ENCODE data around the gene LMOD1. TPM values are rescaled to one million over a fixed set of nuclear protein-coding genes. Genes with fewer than 3 reads are reported as not detected.

The LMOD1 gene
- total RNA-seq, 1 donor from 2014 or later: 24.2 TPM

- ATAC-seq (peak; percentile 18 to 71), DNase-seq (no peak)
- TF ChIP-seq CTCF (IDR thresholded peaks at IDR 0.05): no peak
- Histone ChIP-seq H3K36me3 (no peaks in the 10 kb centered on the region), H3K27ac (no peak overlapping the region), H3K9me3 (no peaks in the 10 kb centered on the region), H3K4me1 (peaks cover 21% of the 10 kb centered on the region), H3K27me3 (ENCODE audit: low read depth) (no peaks in the 10 kb centered on the region), H3K4me3 (no peak overlapping the region)
- intact Hi-C loops (cut with DNase I): no loop called here
These were observed 63.6 kb downstream of the LMOD1 start for GRCh38 chr1:201882665-201883132.

- Histone ChIP-seq H3K4me3 (no peak overlapping the region), H3K36me3 (no peaks in the 10 kb centered on the region), H3K27ac (no peak overlapping the region), H3K27me3 (ENCODE audit: low read depth) (no peaks in the 10 kb centered on the region), H3K4me1 (peaks cover 21% of the 10 kb centered on the region), H3K9me3 (no peaks in the 10 kb centered on the region)
- ATAC-seq (no peak), DNase-seq (no peak)
- TF ChIP-seq CTCF (IDR thresholded peaks at IDR 0.05): no peak
- intact Hi-C loops (cut with DNase I): no loop called here
These were observed 64.7 kb downstream of the LMOD1 start for GRCh38 chr1:201881617-201882016.

- peaks cover 4% of the 10 kb centered on the region for H3K36me3 ChIP-seq
- intact Hi-C loops (cut with DNase I): no loop called here
- H3K4me1 ChIP-seq: peaks cover 21% of the 10 kb centered on the region
- no peak for ATAC-seq
- H3K9me3 ChIP-seq: no peaks in the 10 kb centered on the region
- TF ChIP-seq CTCF (IDR thresholded peaks at IDR 0.05): no peak
- H3K27ac ChIP-seq: no peak overlapping the region
- no peak overlapping the region for H3K4me3 ChIP-seq
- no peak for DNase-seq
- H3K27me3 ChIP-seq (ENCODE audit: low read depth): no peaks in the 10 kb centered on the region
These were observed 65.3 kb downstream of the LMOD1 start for GRCh38 chr1:201880928-201881571.

GRCh38 chr1:201877877-201878401 lies 68.4 kb downstream of the LMOD1 start:
- DNase-seq (no peak), ATAC-seq (peak; percentile 66)
- no peak overlapping the region for H3K27ac ChIP-seq
- no peaks in the 10 kb centered on the region for H3K4me1 ChIP-seq
- peak; percentile 55 for TF ChIP-seq CTCF (IDR thresholded peaks at IDR 0.05)
- H3K4me3 ChIP-seq: no peak overlapping the region
- no peaks in the 10 kb centered on the region for H3K27me3 ChIP-seq (ENCODE audit: low read depth)
- intact Hi-C loops (cut with DNase I): no loop called here
- H3K36me3 ChIP-seq: peaks cover 34% of the 10 kb centered on the region
- H3K9me3 ChIP-seq: no peaks in the 10 kb centered on the region

GRCh38 chr1:201876148-201876818 lies 70.1 kb downstream of the LMOD1 start:
- DNase-seq (no peak), ATAC-seq (no peak)
- no peak overlapping the region for H3K4me3 ChIP-seq
- H3K27ac ChIP-seq: no peak overlapping the region
- H3K4me1 ChIP-seq: no peaks in the 10 kb centered on the region
- no peaks in the 10 kb centered on the region for H3K27me3 ChIP-seq (ENCODE audit: low read depth)
- intact Hi-C loops (cut with DNase I): no loop called here
- peak; percentile 29 for TF ChIP-seq CTCF (IDR thresholded peaks at IDR 0.05)
- H3K36me3 ChIP-seq: peaks cover 51% of the 10 kb centered on the region
- H3K9me3 ChIP-seq: no peaks in the 10 kb centered on the region

All from lower lobe of right lung (tissue), 2 donors.